NCI-H128 (cell line): ENCODE data around the gene DCLK3.

Experiments used
- DNase-seq: peaks from one replicate; lab custom pipeline; 2025; ENCODE audit not compliant: unreplicated experiment; lab: John Stamatoyannopoulos, UW

DCLK3 gene

GRCh38 chr3:36763850-36764703 is at the start of gene DCLK3:
Gene DCLK3, minus strand, starts transcription at chr3:36764553. Its CDS starts 290 bp downstream, at chr3:36764263.
- no peak for DNase-seq

GRCh38 chr3:36813305-36813704 is 49.0 kb upstream of the DCLK3 start:
- no peak for DNase-seq

- no peak for DNase-seq
Observed at GRCh38 chr3:36812240-36812639, 47.9 kb upstream of the DCLK3 start.

GRCh38 chr3:36811768-36812167 is 47.4 kb upstream of the DCLK3 start:
- DNase-seq = no peak

GRCh38 chr3:36804295-36805055 is 40.1 kb upstream of the DCLK3 start:
- no peak for DNase-seq

GRCh38 chr3:36803091-36803791 is 38.9 kb upstream of the DCLK3 start:
- DNase-seq = no peak

- DNase-seq = no peak
Observed at GRCh38 chr3:36800533-36801116, 36.3 kb upstream of the DCLK3 start.

- no peak for DNase-seq
Observed at GRCh38 chr3:36796881-36797280, 32.5 kb upstream of the DCLK3 start.

- DNase-seq = no peak
Observed at GRCh38 chr3:36796161-36796560, 31.8 kb upstream of the DCLK3 start.

- DNase-seq = no peak
Observed at GRCh38 chr3:36795622-36796021, 31.3 kb upstream of the DCLK3 start.

GRCh38 chr3:36792342-36792741 is 28.0 kb upstream of the DCLK3 start:
- no peak for DNase-seq

- no peak for DNase-seq
Observed at GRCh38 chr3:36790765-36791164, 26.4 kb upstream of the DCLK3 start.

GRCh38 chr3:36786921-36787890 is 22.9 kb upstream of the DCLK3 start:
- DNase-seq = no peak

- no peak for DNase-seq
Observed at GRCh38 chr3:36784138-36784635, 19.8 kb upstream of the DCLK3 start.

- no peak for DNase-seq
Observed at GRCh38 chr3:36777424-36778218, 13.3 kb upstream of the DCLK3 start.

GRCh38 chr3:36776436-36776835 is 12.1 kb upstream of the DCLK3 start:
- DNase-seq = no peak

- no peak for DNase-seq
Observed at GRCh38 chr3:36774052-36774451, 9.7 kb upstream of the DCLK3 start.

- no peak for DNase-seq
Observed at GRCh38 chr3:36771931-36772330, 7.6 kb upstream of the DCLK3 start.

GRCh38 chr3:36769926-36770325 is 5.6 kb upstream of the DCLK3 start:
- no peak for DNase-seq
